ENCODE measurements around the gene CIDEC.
"Not testable (repeated sequence)": the region's sequence is repeated elsewhere in the genome, so short reads cannot be mapped to it uniquely, and the experiment has no call there.

Gene CIDEC

DNA sequence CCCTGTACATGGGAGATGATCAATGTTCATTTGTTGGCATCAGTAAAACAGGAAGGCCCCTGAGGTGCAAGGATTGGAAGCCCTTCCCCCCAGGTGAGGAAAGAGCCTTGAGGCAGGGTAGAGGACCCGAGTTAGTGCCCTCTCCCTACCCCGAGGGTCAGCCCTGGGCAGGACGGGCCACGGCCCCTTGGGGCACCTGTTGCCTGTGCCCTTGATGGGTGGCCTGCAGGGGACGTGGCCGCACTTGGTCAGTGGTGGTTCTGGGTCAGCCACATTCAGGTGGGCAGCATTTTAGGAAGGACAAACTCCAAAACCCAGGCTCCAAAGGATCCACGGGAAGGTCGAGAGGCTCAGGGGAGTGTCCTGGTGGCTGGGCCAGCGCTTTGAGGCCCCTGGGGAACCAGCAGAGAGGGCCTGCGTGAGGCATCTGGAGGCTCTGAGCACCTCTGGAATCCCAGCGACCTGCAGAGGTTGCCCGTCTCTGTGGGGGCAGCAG is 20.5 kb downstream of the CIDEC start:
- no peaks in the 10 kb centered on the region for H3K36me3 Mint-ChIP-seq (ENCODE audit: low read depth)
- TF ChIP-seq, protein P1, sequence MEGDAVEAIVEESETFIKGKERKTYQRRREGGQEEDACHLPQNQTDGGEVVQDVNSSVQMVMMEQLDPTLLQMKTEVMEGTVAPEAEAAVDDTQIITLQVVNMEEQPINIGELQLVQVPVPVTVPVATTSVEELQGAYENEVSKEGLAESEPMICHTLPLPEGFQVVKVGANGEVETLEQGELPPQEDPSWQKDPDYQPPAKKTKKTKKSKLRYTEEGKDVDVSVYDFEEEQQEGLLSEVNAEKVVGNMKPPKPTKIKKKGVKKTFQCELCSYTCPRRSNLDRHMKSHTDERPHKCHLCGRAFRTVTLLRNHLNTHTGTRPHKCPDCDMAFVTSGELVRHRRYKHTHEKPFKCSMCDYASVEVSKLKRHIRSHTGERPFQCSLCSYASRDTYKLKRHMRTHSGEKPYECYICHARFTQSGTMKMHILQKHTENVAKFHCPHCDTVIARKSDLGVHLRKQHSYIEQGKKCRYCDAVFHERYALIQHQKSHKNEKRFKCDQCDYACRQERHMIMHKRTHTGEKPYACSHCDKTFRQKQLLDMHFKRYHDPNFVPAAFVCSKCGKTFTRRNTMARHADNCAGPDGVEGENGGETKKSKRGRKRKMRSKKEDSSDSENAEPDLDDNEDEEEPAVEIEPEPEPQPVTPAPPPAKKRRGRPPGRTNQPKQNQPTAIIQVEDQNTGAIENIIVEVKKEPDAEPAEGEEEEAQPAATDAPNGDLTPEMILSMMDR (IDR thresholded peaks at IDR 0.05; ENCODE audit: unreplicated experiment in 3 of 3) = no peak
- H3K9me3 Mint-ChIP-seq = peaks cover 1% of the 10 kb centered on the region
- peaks cover 15% of the 10 kb centered on the region for H3K4me1 Mint-ChIP-seq
- H3K4me3 Mint-ChIP-seq = no peak overlapping the region
- H3K27me3 Mint-ChIP-seq (ENCODE audit: low read depth) = no peaks in the 10 kb centered on the region
- H3K27ac Mint-ChIP-seq = no peak overlapping the region

DNA sequence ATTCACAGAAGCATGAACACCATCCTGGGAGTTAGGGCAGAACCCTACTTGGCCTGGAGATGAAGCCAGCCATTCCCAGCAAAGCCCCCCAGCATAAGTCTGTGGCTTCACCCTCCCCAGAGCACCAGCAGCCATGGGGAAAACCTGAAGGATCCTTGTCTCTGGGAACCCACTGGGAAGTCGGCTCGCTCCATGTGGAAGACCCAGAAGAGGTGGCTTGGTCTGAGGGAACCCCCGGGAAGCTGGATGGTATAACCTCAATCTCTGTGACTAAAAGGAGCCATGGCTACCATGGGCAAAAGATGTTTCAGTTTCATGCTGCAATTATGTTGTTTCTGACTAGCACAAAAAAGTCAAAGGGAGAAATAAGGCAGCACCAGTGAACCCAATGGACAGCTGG is 24.5 kb downstream of the CIDEC start:
- Mint-ChIP-seq H3K27ac (no peak overlapping the region), H3K4me1 (peaks cover 31% of the 10 kb centered on the region), H3K9me3 (peaks cover 2% of the 10 kb centered on the region), H3K27me3 (ENCODE audit: low read depth) (peaks cover 6% of the 10 kb centered on the region), H3K4me3 (no peak overlapping the region), H3K36me3 (ENCODE audit: low read depth) (no peaks in the 10 kb centered on the region)
- TF ChIP-seq, protein P1 (IDR thresholded peaks at IDR 0.05; ENCODE audit: unreplicated experiment in 3 of 3) = no peak

DNA sequence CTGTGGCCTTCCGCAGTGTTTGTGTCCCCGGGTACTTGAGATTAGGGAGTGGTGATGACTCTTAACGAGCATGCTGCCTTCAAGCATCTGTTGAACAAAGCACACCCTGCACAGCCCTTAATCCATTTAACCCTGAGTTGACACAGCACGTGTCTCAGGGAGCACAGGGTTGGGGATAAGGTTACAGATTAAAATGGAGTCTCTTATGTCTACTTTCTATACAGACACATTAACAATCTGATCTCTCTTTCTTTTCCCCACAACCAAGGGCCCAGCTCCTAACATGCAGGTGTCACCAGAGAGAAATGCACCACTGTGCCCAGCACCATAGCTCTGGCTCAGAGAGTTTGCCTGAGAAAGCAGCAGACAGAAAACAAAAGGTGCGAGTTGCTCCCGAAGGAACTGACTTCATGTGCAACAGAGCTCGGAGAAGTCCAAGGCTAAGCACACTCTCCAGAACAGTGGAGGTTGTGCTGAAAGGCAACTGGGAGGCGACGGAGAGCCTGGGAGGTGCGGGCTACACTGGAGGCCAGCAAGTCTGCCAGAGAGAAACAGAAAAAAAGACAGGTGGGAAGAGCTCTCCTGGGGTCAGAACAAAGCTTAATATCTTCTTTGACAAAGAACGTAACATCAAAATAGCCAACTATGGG is 25.6 kb downstream of the CIDEC start:
- Mint-ChIP-seq H3K4me1 (peaks cover 31% of the 10 kb centered on the region), H3K27ac (peak overlapping the region in 2 of 3 experiments; percentile 18 to 65), H3K4me3 (peak overlapping the region in 1 of 3 experiments; percentile 11)
- H3K36me3 Mint-ChIP-seq (ENCODE audit: low read depth); H3K9me3 Mint-ChIP-seq; H3K27me3 Mint-ChIP-seq (ENCODE audit: low read depth): not testable (repeated sequence)

DNA sequence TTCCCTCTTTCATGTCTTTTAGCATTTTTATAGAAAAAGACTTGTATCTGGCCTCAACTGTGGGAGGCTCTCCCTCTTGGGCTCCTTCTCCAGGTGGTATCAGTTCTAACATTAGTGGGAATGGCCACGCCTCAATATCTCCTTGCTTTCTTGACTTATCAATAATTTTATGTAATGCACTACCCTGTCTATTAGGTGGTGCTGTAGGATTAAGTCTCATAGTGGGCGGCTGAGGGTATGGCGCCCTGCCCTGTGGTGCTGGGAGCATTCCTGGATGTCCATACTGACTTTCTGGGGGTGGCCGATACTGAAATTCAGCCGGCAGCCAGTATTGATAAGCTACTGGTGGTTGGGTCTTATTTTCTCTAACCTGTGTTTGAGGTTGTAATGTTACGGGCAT is 27.5 kb downstream of the CIDEC start:
- H3K9me3 Mint-ChIP-seq = peaks cover 2% of the 10 kb centered on the region
- peaks cover 35% of the 10 kb centered on the region for H3K4me1 Mint-ChIP-seq
- peaks cover 6% of the 10 kb centered on the region for H3K27me3 Mint-ChIP-seq (ENCODE audit: low read depth)
- H3K4me3 Mint-ChIP-seq = no peak overlapping the region
- no peak overlapping the region for H3K27ac Mint-ChIP-seq
- TF ChIP-seq, protein P1 (IDR thresholded peaks at IDR 0.05; ENCODE audit: unreplicated experiment in 3 of 3) = no peak
- no peaks in the 10 kb centered on the region for H3K36me3 Mint-ChIP-seq (ENCODE audit: low read depth)

DNA sequence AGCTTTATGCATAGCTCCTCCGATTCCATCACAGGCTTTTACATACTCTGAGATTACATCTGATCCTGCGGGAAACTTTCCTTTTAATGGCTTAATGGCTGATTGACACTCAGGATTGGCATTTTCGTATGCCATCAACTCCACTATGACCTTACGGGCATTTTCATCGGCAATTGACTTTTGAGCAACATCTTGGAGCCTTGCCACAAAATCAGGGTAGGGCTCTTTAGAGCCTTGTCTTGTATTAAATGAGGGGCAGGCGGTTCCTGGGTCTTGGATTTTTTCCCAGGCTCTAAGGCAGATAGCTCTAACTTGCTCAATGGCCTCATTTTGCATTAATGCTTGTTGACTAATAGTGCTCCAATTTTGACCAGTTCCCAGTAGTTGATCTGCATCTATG is 28.1 kb downstream of the CIDEC start:
- not testable (repeated sequence) for H3K4me3 Mint-ChIP-seq; H3K36me3 Mint-ChIP-seq (ENCODE audit: low read depth); H3K27me3 Mint-ChIP-seq (ENCODE audit: low read depth); H3K27ac Mint-ChIP-seq; H3K9me3 Mint-ChIP-seq
- peaks cover 35% of the 10 kb centered on the region for H3K4me1 Mint-ChIP-seq

DNA sequence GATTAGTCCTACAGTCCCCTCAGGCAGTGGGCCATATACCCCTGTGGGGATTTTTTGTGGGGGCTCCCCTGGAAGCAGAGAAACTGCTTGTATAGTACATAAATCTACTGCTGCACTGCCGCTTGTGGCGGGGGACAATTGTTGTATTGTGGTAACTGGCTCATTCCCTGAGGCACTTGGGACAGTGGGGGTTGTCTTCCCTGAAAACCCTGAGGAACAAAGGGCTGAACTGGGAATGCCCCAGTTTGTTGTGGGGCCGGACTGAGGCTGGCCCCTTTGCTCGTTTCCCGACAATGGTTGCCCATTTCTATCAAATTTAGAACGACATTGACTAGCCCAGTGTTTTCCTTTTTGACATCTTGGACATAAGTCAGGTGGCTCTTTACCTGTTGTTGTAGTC is 28.7 kb downstream of the CIDEC start:
- not testable (repeated sequence) for H3K36me3 Mint-ChIP-seq (ENCODE audit: low read depth); H3K27me3 Mint-ChIP-seq (ENCODE audit: low read depth); H3K9me3 Mint-ChIP-seq; H3K27ac Mint-ChIP-seq; H3K4me3 Mint-ChIP-seq
- peaks cover 35% of the 10 kb centered on the region for H3K4me1 Mint-ChIP-seq

DNA sequence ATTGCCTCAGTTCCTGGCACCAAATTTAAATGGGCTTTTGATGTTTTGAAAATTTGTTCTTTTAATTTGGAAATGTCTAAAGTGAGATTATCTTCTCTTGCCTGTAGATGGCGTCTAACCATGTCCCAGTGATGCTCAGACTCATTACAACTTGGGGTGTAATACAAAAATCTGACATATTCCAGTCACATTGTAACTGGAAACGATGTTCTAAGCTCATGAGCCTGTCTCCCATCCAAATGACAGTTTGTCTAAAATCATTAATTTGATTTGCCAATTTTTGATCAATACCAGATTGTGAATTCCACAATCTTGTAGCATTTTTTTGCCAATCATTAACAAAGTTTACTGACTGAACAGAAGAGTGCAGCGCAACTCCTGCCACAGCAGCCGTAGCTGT is 31.2 kb downstream of the CIDEC start:
- H3K4me1 Mint-ChIP-seq = peaks cover 29% of the 10 kb centered on the region
- not testable (repeated sequence) for H3K9me3 Mint-ChIP-seq; H3K36me3 Mint-ChIP-seq (ENCODE audit: low read depth); H3K27me3 Mint-ChIP-seq (ENCODE audit: low read depth)
- H3K4me3 Mint-ChIP-seq = peak overlapping the region in 1 of 3 experiments; percentile 28
- TF ChIP-seq, protein P1 (IDR thresholded peaks at IDR 0.05; ENCODE audit: unreplicated experiment in 3 of 3) = peak; percentile 60 to 65 (median 63)
- peak overlapping the region; percentile 67 to 91 (median 91) for H3K27ac Mint-ChIP-seq

DNA sequence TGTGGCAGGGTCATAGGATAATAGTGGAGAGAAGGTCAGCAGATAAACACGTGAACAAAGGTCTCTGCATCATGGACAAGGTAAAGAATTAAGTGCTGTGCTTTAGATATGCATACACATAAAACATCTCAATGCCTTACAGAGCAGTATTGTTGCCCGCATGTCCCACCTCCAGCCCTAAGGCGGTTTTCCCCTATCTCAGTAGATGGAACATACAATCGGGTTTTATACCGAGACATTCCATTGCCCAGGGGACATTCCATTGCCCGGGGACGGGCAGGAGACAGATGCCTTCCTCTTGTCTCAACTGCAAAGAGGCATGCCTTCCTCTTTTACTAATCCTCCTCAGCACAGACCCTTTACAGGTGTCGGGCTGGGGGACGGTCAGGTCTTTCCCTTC is 32.2 kb downstream of the CIDEC start:
- not testable (repeated sequence) for H3K4me3 Mint-ChIP-seq; H3K36me3 Mint-ChIP-seq (ENCODE audit: low read depth); H3K9me3 Mint-ChIP-seq; H3K27me3 Mint-ChIP-seq (ENCODE audit: low read depth)
- Mint-ChIP-seq H3K27ac (peak overlapping the region in 1 of 3 experiments; percentile 91), H3K4me1 (peaks cover 23% of the 10 kb centered on the region)
